Activated naive CD8-positive, alpha-beta T cell treated with anti-CD3 and anti-CD28 coated beads, Interleukin-2, amount 50 U/mL, for 24 hours (primary cell): Measurements from ENCODE around the gene ST6GALNAC3.

Experiments
- ATAC-seq: fragments of 150-1000 bp; cut with Tn5 transposase; one replicate; pipeline ENCODE4 v1.10.0; 2021
- DNase-seq: peaks from one replicate; pipeline ENCODE4 v3.0.0; 2021
- H3K27ac Mint-ChIP-seq: one replicate; pipeline ENCODE4 v1.8.0; 2021; ENCODE audit warnings: mild to moderate bottlenecking, mixed read lengths
- H3K27me3 Mint-ChIP-seq: one replicate; pipeline ENCODE4 v1.8.0; 2021; ENCODE audit warnings: mixed read lengths
- H3K36me3 Mint-ChIP-seq: one replicate; pipeline ENCODE4 v1.8.0; 2021; ENCODE audit warnings: low read depth, mixed read lengths
- H3K4me1 Mint-ChIP-seq: one replicate; pipeline ENCODE4 v1.8.0; 2021; ENCODE audit warnings: mixed read lengths
- H3K4me3 Mint-ChIP-seq: one replicate; pipeline ENCODE4 v1.8.0; 2021; ENCODE audit warnings: mild to moderate bottlenecking, moderate library complexity, mixed read lengths
- H3K9me3 Mint-ChIP-seq: one replicate; pipeline ENCODE4 v1.8.0; 2021; ENCODE audit warnings: mixed read lengths

ST6GALNAC3 gene

GRCh38 chr1:76496871-76497270, 422.3 kb downstream of the ST6GALNAC3 start:
- Mint-ChIP-seq H3K4me3 (no peak overlapping the region), H3K36me3 (no peaks in the 10 kb centered on the region), H3K4me1 (peaks cover 14% of the 10 kb centered on the region), H3K27ac (no peak overlapping the region), H3K27me3 (peaks cover 2% of the 10 kb centered on the region), H3K9me3 (no peaks in the 10 kb centered on the region)
- no peak for ATAC-seq
- DNase-seq: no peak

- no peak for DNase-seq
- ATAC-seq: no peak
- peaks cover under 1% of the 10 kb centered on the region for H3K4me1 Mint-ChIP-seq
- no peaks in the 10 kb centered on the region for H3K36me3 Mint-ChIP-seq
- no peak overlapping the region for H3K27ac Mint-ChIP-seq
- peaks cover 2% of the 10 kb centered on the region for H3K27me3 Mint-ChIP-seq
- H3K4me3 Mint-ChIP-seq: no peak overlapping the region
- H3K9me3 Mint-ChIP-seq: no peaks in the 10 kb centered on the region
Observed at GRCh38 chr1:76500116-76500515, 425.6 kb downstream of the ST6GALNAC3 start.

- DNase-seq (no peak), ATAC-seq (no peak)
- H3K9me3 Mint-ChIP-seq: no peaks in the 10 kb centered on the region
- no peak overlapping the region for H3K27ac Mint-ChIP-seq
- no peaks in the 10 kb centered on the region for H3K4me1 Mint-ChIP-seq
- no peaks in the 10 kb centered on the region for H3K36me3 Mint-ChIP-seq
- peaks cover 2% of the 10 kb centered on the region for H3K27me3 Mint-ChIP-seq
- H3K4me3 Mint-ChIP-seq: no peak overlapping the region
Observed at GRCh38 chr1:76501136-76501535, 426.6 kb downstream of the ST6GALNAC3 start.

GRCh38 chr1:76501586-76502219, 427.2 kb downstream of the ST6GALNAC3 start:
- Mint-ChIP-seq H3K36me3 (no peaks in the 10 kb centered on the region), H3K4me1 (no peaks in the 10 kb centered on the region), H3K27me3 (peaks cover 2% of the 10 kb centered on the region), H3K9me3 (no peaks in the 10 kb centered on the region), H3K4me3 (no peak overlapping the region), H3K27ac (no peak overlapping the region)
- no peak for DNase-seq
- ATAC-seq: no peak

GRCh38 chr1:76503100-76503499, 428.6 kb downstream of the ST6GALNAC3 start:
- Mint-ChIP-seq H3K4me3 (no peak overlapping the region), H3K9me3 (no peaks in the 10 kb centered on the region), H3K4me1 (no peaks in the 10 kb centered on the region), H3K36me3 (no peaks in the 10 kb centered on the region), H3K27ac (no peak overlapping the region), H3K27me3 (peaks cover 2% of the 10 kb centered on the region)
- DNase-seq: no peak
- ATAC-seq: no peak

- H3K4me3 Mint-ChIP-seq: no peak overlapping the region
- H3K4me1 Mint-ChIP-seq: no peaks in the 10 kb centered on the region
- H3K27me3 Mint-ChIP-seq: no peaks in the 10 kb centered on the region
- no peak overlapping the region for H3K27ac Mint-ChIP-seq
- ATAC-seq (no peak), DNase-seq (no peak)
- H3K36me3 Mint-ChIP-seq: no peaks in the 10 kb centered on the region
- no peaks in the 10 kb centered on the region for H3K9me3 Mint-ChIP-seq
Observed at GRCh38 chr1:76503736-76504135, 429.2 kb downstream of the ST6GALNAC3 start.

GRCh38 chr1:76507376-76507775, 432.8 kb downstream of the ST6GALNAC3 start:
- no peak overlapping the region for H3K4me3 Mint-ChIP-seq
- no peak for DNase-seq
- no peaks in the 10 kb centered on the region for H3K9me3 Mint-ChIP-seq
- no peaks in the 10 kb centered on the region for H3K36me3 Mint-ChIP-seq
- H3K27me3 Mint-ChIP-seq: no peaks in the 10 kb centered on the region
- peaks cover 6% of the 10 kb centered on the region for H3K4me1 Mint-ChIP-seq
- ATAC-seq: no peak
- H3K27ac Mint-ChIP-seq: no peak overlapping the region

GRCh38 chr1:76508871-76509270, 434.3 kb downstream of the ST6GALNAC3 start:
- Mint-ChIP-seq H3K27me3 (no peaks in the 10 kb centered on the region), H3K27ac (no peak overlapping the region), H3K36me3 (no peaks in the 10 kb centered on the region), H3K9me3 (no peaks in the 10 kb centered on the region), H3K4me1 (peaks cover 6% of the 10 kb centered on the region), H3K4me3 (no peak overlapping the region)
- ATAC-seq (no peak), DNase-seq (no peak)

GRCh38 chr1:76510672-76511557, 436.4 kb downstream of the ST6GALNAC3 start:
- DNase-seq (no peak), ATAC-seq (no peak)
- Mint-ChIP-seq H3K27me3 (no peaks in the 10 kb centered on the region), H3K4me3 (no peak overlapping the region), H3K36me3 (no peaks in the 10 kb centered on the region), H3K4me1 (peaks cover 6% of the 10 kb centered on the region), H3K27ac (no peak overlapping the region), H3K9me3 (no peaks in the 10 kb centered on the region)

- DNase-seq: no peak
Observed at GRCh38 chr1:76511558-76512179, 437.1 kb downstream of the ST6GALNAC3 start.

GRCh38 chr1:76530953-76531352, 456.4 kb downstream of the ST6GALNAC3 start:
- no peak for DNase-seq
- Mint-ChIP-seq H3K36me3 (no peaks in the 10 kb centered on the region), H3K9me3 (no peaks in the 10 kb centered on the region), H3K4me3 (no peak overlapping the region), H3K27me3 (peaks cover 5% of the 10 kb centered on the region), H3K27ac (no peak overlapping the region), H3K4me1 (no peaks in the 10 kb centered on the region)
- no peak for ATAC-seq

More at GRCh38 chr1:76511558-76512179, 437.1 kb downstream of the ST6GALNAC3 start:
- Mint-ChIP-seq H3K4me1 (peaks cover 6% of the 10 kb centered on the region), H3K27ac (no peak overlapping the region), H3K4me3 (no peak overlapping the region), H3K27me3 (no peaks in the 10 kb centered on the region), H3K36me3 (no peaks in the 10 kb centered on the region), H3K9me3 (no peaks in the 10 kb centered on the region)
- no peak for ATAC-seq

- no peaks in the 10 kb centered on the region for H3K36me3 Mint-ChIP-seq
- peaks cover 1% of the 10 kb centered on the region for H3K27me3 Mint-ChIP-seq
- H3K4me1 Mint-ChIP-seq: no peaks in the 10 kb centered on the region
- no peak overlapping the region for H3K27ac Mint-ChIP-seq
- DNase-seq (no peak), ATAC-seq (no peak)
- H3K9me3 Mint-ChIP-seq: peaks cover 10% of the 10 kb centered on the region
- H3K4me3 Mint-ChIP-seq: no peak overlapping the region
Observed at GRCh38 chr1:76541618-76542017, 467.1 kb downstream of the ST6GALNAC3 start.

- Mint-ChIP-seq H3K4me1 (no peaks in the 10 kb centered on the region), H3K27me3 (peaks cover 1% of the 10 kb centered on the region), H3K27ac (no peak overlapping the region), H3K9me3 (peaks cover 4% of the 10 kb centered on the region), H3K36me3 (no peaks in the 10 kb centered on the region), H3K4me3 (no peak overlapping the region)
- DNase-seq: no peak
- ATAC-seq: no peak
Observed at GRCh38 chr1:76542359-76542758, 467.8 kb downstream of the ST6GALNAC3 start.

GRCh38 chr1:76543495-76543894, 468.9 kb downstream of the ST6GALNAC3 start:
- Mint-ChIP-seq H3K36me3 (no peaks in the 10 kb centered on the region), H3K4me3 (no peak overlapping the region), H3K4me1 (no peaks in the 10 kb centered on the region), H3K27me3 (peaks cover 1% of the 10 kb centered on the region), H3K27ac (no peak overlapping the region), H3K9me3 (no peaks in the 10 kb centered on the region)
- ATAC-seq: no peak
- DNase-seq: no peak
